SK-N-SH treated with all-trans-retinoic acid at 6 μM for 48 hours (cell line): ENCODE measurements around the gene FAM20C.

ENCODE experiments used
- GLIS3 ChIP-seq: fragments of 250-450 bp; sonication (Bioruptor Pico); IDR thresholded peaks from 2 replicates; pipeline ENCODE4 v1.5.0; 2020; ENCODE audit warnings: mild to moderate bottlenecking, moderate library complexity
- PATZ1 ChIP-seq: fragments of 250-450 bp; sonication (Bioruptor Pico); IDR thresholded peaks from 2 replicates; pipeline ENCODE4 v1.8.0; 2020; ENCODE audit warnings: mild to moderate bottlenecking, moderate library complexity, borderline replicate concordance
- RARB ChIP-seq: fragments of 250-450 bp; sonication (Bioruptor Pico); IDR thresholded peaks from 2 replicates; pipeline ENCODE4 v1.8.0; 2021; ENCODE audit warnings: mild to moderate bottlenecking, moderate library complexity
- SNAI2 ChIP-seq: fragments of 250-450 bp; sonication (Bioruptor Pico); IDR thresholded peaks from 2 replicates; pipeline ENCODE4 v1.5.0; 2020; ENCODE audit warnings: mild to moderate bottlenecking, moderate library complexity
- TCF4 ChIP-seq: fragments of 250-450 bp; sonication (Bioruptor Pico); IDR thresholded peaks from 2 replicates; pipeline ENCODE4 v1.8.0; 2021; ENCODE audit warnings: mild to moderate bottlenecking, moderate library complexity, borderline replicate concordance
- ZC3H10 ChIP-seq: fragments of 250-450 bp; sonication (Bioruptor Pico); IDR thresholded peaks from 2 replicates; pipeline ENCODE4 v1.5.1; 2021; ENCODE audit warnings: mild to moderate bottlenecking, moderate library complexity
- ZFP3 ChIP-seq: fragments of 250-450 bp; sonication (Bioruptor Pico); IDR thresholded peaks from 2 replicates; pipeline ENCODE4 v1.5.0; 2020; ENCODE audit warnings: mild to moderate bottlenecking, moderate library complexity
- ZNF565 ChIP-seq: fragments of 450-650 bp; formaldehyde crosslinking; conservative IDR thresholded peaks from 2 replicates; pipeline ENCODE4 v1.5.0; 2020; ENCODE audit warnings: low read depth, mild to moderate bottlenecking, moderate library complexity
- ZNF8 ChIP-seq: fragments of 450-650 bp; formaldehyde crosslinking; IDR thresholded peaks from 2 replicates; pipeline ENCODE4 v1.5.0; 2020; ENCODE audit warnings: mild to moderate bottlenecking, moderate library complexity
- TF ChIP-seq, protein P1 (sequence below): fragments of 250-450 bp; sonication (Bioruptor Pico); IDR thresholded peaks from 2 replicates; pipeline ENCODE4 v1.5.1; 2020; ENCODE audit warnings: low read depth, mild to moderate bottlenecking, moderate library complexity
- TF ChIP-seq, protein P2 (sequence below): fragments of 250-450 bp; sonication (Bioruptor Pico); IDR thresholded peaks from 2 replicates; pipeline ENCODE4 v1.5.0; 2020; ENCODE audit warnings: mild to moderate bottlenecking, moderate library complexity

DNA sequence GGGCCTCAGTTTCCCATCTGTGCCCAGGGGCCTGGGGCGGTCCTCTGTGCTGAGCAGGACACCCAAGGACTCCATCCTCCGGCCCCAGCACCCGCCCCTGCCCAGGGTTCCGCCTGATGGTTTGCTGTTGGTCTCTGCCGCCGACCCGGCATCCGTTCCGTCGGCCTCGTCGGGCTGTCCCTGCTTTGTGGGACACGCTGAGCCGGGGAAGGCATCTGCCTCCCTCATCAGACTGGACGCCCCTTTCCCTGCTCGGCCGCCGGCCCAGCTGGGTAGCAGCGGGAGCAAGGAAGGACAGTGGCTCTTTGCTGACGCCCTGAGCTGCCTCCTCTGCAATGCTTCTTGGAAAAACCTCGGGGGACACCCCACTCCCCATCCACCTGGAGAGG, 39.5 kb downstream of the FAM20C start:
- no peak for TF ChIP-seq RARB (CRISPR knock-in tag)
- TF ChIP-seq GLIS3 (CRISPR knock-in tag), result no peak
- TF ChIP-seq ZC3H10 (CRISPR knock-in tag), result no peak
- TF ChIP-seq SNAI2 (CRISPR knock-in tag), result no peak
- no peak for TF ChIP-seq PATZ1 (CRISPR knock-in tag)
- TF ChIP-seq, protein P1, sequence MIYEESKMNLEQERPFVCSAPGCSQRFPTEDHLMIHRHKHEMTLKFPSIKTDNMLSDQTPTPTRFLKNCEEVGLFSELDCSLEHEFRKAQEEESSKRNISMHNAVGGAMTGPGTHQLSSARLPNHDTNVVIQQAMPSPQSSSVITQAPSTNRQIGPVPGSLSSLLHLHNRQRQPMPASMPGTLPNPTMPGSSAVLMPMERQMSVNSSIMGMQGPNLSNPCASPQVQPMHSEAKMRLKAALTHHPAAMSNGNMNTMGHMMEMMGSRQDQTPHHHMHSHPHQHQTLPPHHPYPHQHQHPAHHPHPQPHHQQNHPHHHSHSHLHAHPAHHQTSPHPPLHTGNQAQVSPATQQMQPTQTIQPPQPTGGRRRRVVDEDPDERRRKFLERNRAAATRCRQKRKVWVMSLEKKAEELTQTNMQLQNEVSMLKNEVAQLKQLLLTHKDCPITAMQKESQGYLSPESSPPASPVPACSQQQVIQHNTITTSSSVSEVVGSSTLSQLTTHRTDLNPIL (CRISPR knock-in tag), result no peak
- TF ChIP-seq, protein P2, sequence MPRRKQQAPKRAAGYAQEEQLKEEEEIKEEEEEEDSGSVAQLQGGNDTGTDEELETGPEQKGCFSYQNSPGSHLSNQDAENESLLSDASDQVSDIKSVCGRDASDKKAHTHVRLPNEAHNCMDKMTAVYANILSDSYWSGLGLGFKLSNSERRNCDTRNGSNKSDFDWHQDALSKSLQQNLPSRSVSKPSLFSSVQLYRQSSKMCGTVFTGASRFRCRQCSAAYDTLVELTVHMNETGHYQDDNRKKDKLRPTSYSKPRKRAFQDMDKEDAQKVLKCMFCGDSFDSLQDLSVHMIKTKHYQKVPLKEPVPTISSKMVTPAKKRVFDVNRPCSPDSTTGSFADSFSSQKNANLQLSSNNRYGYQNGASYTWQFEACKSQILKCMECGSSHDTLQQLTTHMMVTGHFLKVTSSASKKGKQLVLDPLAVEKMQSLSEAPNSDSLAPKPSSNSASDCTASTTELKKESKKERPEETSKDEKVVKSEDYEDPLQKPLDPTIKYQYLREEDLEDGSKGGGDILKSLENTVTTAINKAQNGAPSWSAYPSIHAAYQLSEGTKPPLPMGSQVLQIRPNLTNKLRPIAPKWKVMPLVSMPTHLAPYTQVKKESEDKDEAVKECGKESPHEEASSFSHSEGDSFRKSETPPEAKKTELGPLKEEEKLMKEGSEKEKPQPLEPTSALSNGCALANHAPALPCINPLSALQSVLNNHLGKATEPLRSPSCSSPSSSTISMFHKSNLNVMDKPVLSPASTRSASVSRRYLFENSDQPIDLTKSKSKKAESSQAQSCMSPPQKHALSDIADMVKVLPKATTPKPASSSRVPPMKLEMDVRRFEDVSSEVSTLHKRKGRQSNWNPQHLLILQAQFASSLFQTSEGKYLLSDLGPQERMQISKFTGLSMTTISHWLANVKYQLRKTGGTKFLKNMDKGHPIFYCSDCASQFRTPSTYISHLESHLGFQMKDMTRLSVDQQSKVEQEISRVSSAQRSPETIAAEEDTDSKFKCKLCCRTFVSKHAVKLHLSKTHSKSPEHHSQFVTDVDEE (CRISPR knock-in tag), result no peak
- TF ChIP-seq ZNF565 (CRISPR knock-in tag), result no peak
- no peak for TF ChIP-seq TCF4 (CRISPR knock-in tag)
- no peak for TF ChIP-seq ZNF8
- TF ChIP-seq ZFP3, result no peak
